ENCODE measurements around the gene KCNK16.

Gene KCNK16

DNA sequence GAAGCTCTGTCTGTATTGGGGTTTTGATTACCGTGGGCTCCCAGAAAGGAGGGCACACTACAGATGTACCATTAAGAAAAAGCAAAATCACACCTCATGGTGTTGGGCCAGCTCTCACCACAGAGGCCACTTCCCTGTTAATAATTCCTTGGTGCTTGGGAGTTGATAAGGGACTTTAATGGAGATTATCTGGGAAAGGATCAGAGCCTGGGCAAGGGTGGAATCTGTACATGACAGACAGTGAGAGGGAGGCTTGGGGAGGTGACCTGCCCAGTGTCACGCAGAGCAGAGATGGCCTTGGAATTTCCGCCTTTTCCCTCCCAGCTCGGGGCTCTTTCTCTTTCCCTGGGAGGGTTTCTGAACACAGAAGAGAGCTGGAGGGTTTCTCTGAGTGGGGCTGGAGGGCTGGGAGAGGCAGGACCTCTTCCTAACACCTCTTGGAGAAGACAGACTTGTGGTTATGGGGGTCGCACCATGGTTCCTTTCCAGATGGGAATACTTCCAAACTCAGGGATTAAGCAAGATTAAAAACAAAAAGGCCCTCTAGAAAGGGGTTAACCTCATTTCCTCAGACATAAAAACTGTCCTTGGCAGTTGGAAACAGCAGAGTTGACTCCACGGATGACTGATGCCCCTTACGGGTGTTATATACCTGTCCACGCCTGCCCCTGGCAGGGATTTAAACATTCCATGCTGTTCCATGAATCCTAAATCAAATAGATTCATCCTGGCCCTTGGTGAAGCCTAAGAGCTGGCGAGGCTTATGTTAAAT lies 16.8 kb upstream of the KCNK16 start:
- Histone ChIP-seq H3K4me1 (ENCODE audit: control insufficient read depth, insufficient read depth, low read length) (peaks cover 10% of the 10 kb centered on the region), H3K27me3 (ENCODE audit: control insufficient read depth, insufficient read depth, low read length) (no peaks in the 10 kb centered on the region), H3K36me3 (ENCODE audit: insufficient read depth, low read length) (no peaks in the 10 kb centered on the region), H3K9ac (ENCODE audit: low read depth, low read length) (no peak overlapping the region), H3K4me3 (ENCODE audit: low read length) (no peak overlapping the region), H3K4me2 (ENCODE audit: low read length) (no peak overlapping the region), H3K9me3 (replicated peaks; ENCODE audit: low read length) (no peaks in the 10 kb centered on the region)

DNA sequence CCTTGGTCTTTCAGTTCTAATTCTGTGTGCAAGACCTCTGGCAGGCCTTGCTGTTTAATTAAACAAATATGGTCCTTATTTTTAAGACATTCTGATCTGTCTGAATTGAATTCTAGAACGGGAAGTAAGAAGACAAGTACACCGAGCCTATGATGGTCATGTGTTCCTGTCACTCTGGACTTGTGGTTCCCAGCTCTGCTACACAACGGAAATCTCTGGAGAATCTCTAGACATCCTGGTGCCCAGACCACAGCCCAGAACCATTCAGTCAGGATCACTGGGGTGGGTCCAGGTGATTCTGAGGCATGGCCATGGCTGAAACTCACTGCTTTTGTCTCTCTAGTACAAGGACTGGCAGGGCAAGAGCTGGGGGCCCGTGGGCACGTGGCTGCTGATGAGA lies 15.9 kb upstream of the KCNK16 start:
- Histone ChIP-seq H3K27me3 (ENCODE audit: control insufficient read depth, insufficient read depth, low read length) (no peaks in the 10 kb centered on the region), H3K9me3 (replicated peaks; ENCODE audit: low read length) (no peaks in the 10 kb centered on the region), H3K4me2 (ENCODE audit: low read length) (no peak overlapping the region), H3K4me1 (ENCODE audit: control insufficient read depth, insufficient read depth, low read length) (peaks cover 10% of the 10 kb centered on the region), H3K36me3 (ENCODE audit: insufficient read depth, low read length) (no peaks in the 10 kb centered on the region), H3K9ac (ENCODE audit: low read depth, low read length) (no peak overlapping the region), H3K4me3 (ENCODE audit: low read length) (no peak overlapping the region)

DNA sequence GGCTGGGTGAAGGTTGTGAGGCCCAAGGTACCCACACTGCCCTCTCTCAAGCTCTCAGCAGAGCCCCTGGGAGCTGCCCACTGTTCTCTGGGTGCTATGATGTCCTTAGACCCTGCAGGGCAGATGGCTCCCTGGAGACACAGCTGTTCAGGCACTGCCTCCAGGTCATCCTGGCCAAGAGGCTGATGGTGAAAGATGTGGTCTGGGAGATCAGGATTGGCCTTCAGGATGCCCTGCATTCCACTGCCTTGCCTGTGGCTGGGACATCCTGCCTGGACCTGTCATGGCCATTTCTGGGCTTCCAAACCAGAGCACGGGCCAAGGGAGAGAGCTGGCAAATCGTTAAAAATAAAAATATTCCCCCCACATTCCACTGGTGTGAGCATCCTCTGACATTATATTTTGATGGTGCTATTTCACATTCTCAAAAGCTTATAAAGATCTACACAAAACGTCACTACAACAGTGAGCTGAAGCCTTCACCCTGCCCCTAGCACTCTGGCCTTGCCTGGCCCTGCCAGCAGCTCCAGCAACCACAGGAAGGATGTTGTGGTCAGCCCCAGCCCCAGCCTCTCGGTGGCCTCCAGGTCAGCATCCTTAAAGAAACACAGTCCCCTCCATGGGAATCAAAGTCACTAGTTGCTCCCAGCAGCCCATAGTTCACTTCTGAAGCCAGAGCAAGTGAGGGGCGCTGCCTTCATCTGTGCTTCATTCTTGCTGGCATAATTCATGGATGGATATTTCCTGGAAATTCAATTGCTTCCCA lies 13.5 kb upstream of the KCNK16 start:
- Histone ChIP-seq H3K36me3 (ENCODE audit: insufficient read depth, low read length) (no peaks in the 10 kb centered on the region), H3K4me1 (ENCODE audit: control insufficient read depth, insufficient read depth, low read length) (peaks cover 10% of the 10 kb centered on the region), H3K27me3 (ENCODE audit: control insufficient read depth, insufficient read depth, low read length) (no peaks in the 10 kb centered on the region), H3K9me3 (replicated peaks; ENCODE audit: low read length) (no peaks in the 10 kb centered on the region), H3K9ac (ENCODE audit: low read depth, low read length) (no peak overlapping the region), H3K4me2 (ENCODE audit: low read length) (no peak overlapping the region), H3K4me3 (ENCODE audit: low read length) (no peak overlapping the region)

DNA sequence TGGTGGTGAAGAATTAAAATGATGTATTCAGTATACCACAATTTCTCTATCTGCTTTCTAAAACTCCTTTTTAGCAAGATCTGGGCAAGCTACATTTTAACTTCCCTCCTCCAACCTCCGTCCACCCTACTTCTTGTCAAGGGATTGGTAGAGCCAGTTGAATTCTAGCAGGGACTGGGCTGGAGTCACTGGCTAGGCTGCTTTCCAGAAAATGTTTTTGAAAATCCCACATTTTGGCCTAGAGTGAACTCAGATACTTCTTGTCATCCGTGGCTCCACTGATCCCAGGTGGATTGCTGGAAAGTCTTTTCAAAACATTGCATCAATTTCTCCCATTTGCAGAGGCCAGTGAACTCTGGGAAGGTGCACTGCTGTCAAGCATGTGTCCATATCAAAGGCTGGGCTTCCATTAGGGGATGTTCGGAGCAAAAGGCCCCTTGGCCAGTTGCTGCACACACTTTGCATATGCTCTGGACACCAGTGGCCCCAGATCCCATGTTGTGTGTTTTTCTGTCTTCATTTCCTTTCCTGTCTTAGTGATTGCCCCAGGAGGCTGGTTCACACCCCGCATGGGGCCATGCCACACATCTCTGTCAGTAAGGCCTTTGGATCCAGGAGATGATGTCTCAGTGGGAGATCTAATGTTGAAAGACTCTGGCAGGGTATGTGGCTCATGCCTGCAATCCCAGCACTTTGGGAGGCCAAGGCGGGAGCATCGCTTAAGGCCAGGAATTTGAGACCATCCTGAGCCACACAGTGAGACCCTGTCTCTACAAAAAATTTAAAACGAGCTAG lies 11.3 kb upstream of the KCNK16 start:
- Histone ChIP-seq H3K9me3 (replicated peaks; ENCODE audit: low read length) (no peaks in the 10 kb centered on the region), H3K9ac (ENCODE audit: low read depth, low read length) (no peak overlapping the region), H3K4me3 (ENCODE audit: low read length) (no peak overlapping the region), H3K36me3 (ENCODE audit: insufficient read depth, low read length) (no peaks in the 10 kb centered on the region), H3K27me3 (ENCODE audit: control insufficient read depth, insufficient read depth, low read length) (no peaks in the 10 kb centered on the region), H3K4me1 (ENCODE audit: control insufficient read depth, insufficient read depth, low read length) (peaks cover 10% of the 10 kb centered on the region), H3K4me2 (ENCODE audit: low read length) (no peak overlapping the region)

DNA sequence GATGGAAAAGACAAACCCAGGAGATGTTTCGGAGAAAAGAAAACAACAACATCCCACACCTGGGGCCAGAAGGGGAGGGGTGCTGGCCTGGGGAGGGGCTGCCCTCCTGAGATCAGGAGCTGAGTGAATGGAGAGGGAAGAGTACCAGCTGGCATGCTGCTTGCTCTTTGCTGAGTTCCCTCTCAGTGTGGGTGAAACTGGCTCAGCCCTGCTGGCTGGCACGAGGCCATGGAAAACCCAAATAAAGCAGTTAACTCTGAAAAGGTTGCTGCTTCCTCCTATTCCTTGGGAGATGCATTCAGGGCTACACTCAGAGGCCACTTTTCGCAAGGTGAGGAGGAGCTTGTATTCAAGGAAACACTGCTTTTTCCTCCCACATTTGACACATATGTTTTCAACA lies 8.0 kb upstream of the KCNK16 start:
- H3K9me3 ChIP-seq (replicated peaks; ENCODE audit: low read length) = no peaks in the 10 kb centered on the region
- no peak overlapping the region for H3K9ac ChIP-seq (ENCODE audit: low read depth, low read length)

DNA sequence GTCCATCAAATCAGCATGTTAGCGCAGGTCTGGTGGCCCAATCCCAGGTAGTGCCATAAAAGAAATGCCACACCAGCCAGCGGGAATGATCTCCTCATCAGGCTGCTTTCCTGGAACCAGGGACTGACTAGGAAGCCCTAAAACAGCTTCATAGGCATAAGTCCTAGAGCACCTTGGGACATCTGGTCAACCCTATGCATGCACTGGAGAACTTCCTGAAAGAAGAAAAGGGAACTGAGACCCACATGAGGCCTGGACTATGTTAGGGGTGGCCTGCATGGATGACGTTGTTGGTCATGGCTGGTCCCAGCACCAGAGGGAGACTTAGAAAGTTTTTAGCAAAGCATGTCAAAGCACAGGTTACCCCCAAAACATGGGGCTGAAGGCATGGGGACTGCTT lies 7.6 kb upstream of the KCNK16 start:
- H3K27me3 ChIP-seq (ENCODE audit: control insufficient read depth, insufficient read depth, low read length) = no peaks in the 10 kb centered on the region
- H3K9ac ChIP-seq (ENCODE audit: low read depth, low read length) = no peak overlapping the region
- H3K4me1 ChIP-seq (ENCODE audit: control insufficient read depth, insufficient read depth, low read length) = no peaks in the 10 kb centered on the region
- H3K36me3 ChIP-seq (ENCODE audit: insufficient read depth, low read length) = no peaks in the 10 kb centered on the region
- no peaks in the 10 kb centered on the region for H3K9me3 ChIP-seq (replicated peaks; ENCODE audit: low read length)
- no peak overlapping the region for H3K4me2 ChIP-seq (ENCODE audit: low read length)
- H3K4me3 ChIP-seq (ENCODE audit: low read length) = no peak overlapping the region

More for the DNA sequence above, 8.0 kb upstream of the KCNK16 start:
- Histone ChIP-seq H3K4me1 (ENCODE audit: control insufficient read depth, insufficient read depth, low read length) (peaks cover under 1% of the 10 kb centered on the region), H3K36me3 (ENCODE audit: insufficient read depth, low read length) (no peaks in the 10 kb centered on the region), H3K4me2 (ENCODE audit: low read length) (no peak overlapping the region), H3K4me3 (ENCODE audit: low read length) (no peak overlapping the region), H3K27me3 (ENCODE audit: control insufficient read depth, insufficient read depth, low read length) (no peaks in the 10 kb centered on the region)

DNA sequence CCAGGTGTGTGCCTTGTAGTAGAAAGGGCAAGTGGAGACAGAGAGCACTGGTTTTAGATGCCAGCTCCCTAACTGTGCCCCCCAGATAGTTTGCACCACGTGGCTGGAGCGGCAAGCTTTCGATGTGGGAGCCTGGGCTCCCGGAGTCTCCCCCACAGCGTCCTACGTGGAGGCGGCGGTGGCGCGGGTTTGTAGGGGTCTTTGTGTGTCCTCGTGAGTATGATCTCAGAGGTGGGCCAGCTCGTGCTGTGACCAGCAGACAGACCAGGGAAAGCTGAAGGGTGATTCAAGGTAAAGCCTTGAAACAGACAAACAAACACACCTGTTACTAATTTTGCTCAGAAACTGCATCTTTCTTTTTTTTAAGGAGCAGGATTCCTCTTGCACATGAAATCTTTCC lies 5.6 kb upstream of the KCNK16 start:
- no peak overlapping the region for H3K4me2 ChIP-seq (ENCODE audit: low read length)
- no peaks in the 10 kb centered on the region for H3K27me3 ChIP-seq (ENCODE audit: control insufficient read depth, insufficient read depth, low read length)
- H3K36me3 ChIP-seq (ENCODE audit: insufficient read depth, low read length) = no peaks in the 10 kb centered on the region
- no peaks in the 10 kb centered on the region for H3K4me1 ChIP-seq (ENCODE audit: control insufficient read depth, insufficient read depth, low read length)
- H3K9ac ChIP-seq (ENCODE audit: low read depth, low read length) = no peak overlapping the region
- H3K4me3 ChIP-seq (ENCODE audit: low read length) = no peak overlapping the region
- no peaks in the 10 kb centered on the region for H3K9me3 ChIP-seq (replicated peaks; ENCODE audit: low read length)

DNA sequence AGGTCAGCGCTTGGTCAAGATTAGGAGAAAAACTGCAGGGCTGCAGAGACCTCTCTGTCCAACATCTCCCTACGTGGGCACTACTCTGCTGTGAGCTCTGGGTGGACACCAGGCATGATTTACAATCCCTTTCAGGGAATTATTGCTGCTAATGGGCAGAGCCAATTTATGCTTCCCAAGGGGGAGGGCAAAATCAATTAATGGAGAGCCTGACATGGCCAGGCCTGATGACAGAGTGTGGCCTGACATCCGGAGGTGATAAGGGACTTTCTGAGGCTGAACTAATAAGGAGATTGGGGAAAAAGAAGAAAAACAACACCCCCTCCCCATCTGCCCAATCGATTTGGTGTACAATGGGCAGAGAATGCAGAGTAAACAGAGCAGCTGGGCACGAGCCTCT lies 5.0 kb upstream of the KCNK16 start:
- Histone ChIP-seq H3K4me1 (ENCODE audit: control insufficient read depth, insufficient read depth, low read length) (no peaks in the 10 kb centered on the region), H3K4me3 (ENCODE audit: low read length) (no peak overlapping the region), H3K36me3 (ENCODE audit: insufficient read depth, low read length) (no peaks in the 10 kb centered on the region), H3K4me2 (ENCODE audit: low read length) (no peak overlapping the region), H3K27me3 (ENCODE audit: control insufficient read depth, insufficient read depth, low read length) (no peaks in the 10 kb centered on the region), H3K9ac (ENCODE audit: low read depth, low read length) (no peak overlapping the region), H3K9me3 (replicated peaks; ENCODE audit: low read length) (no peaks in the 10 kb centered on the region)

DNA sequence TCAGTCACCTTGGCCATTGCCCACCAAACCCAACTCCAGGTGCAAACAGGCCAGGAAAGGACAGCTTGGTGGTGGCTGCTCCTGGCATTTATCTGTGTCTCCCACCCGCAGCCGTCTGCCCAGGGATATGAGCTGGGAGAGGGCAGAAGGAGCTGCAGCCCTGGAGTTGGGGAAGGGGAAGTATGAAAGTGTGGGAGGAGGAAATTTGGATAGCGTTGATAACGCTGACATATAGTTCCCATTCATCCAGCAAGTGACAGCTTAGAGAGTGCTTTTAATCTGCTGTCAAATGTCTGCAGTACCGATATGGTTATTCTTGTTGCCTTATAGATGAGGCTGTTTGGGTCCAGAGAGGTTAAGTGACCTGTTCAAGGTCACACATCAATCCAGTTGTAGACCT lies 741 bp downstream of the KCNK16 start:
- H3K36me3 ChIP-seq (ENCODE audit: insufficient read depth, low read length) = no peaks in the 10 kb centered on the region
- no peaks in the 10 kb centered on the region for H3K9me3 ChIP-seq (replicated peaks; ENCODE audit: low read length)
- H3K9ac ChIP-seq (ENCODE audit: low read depth, low read length) = no peak overlapping the region
- H3K27me3 ChIP-seq (ENCODE audit: control insufficient read depth, insufficient read depth, low read length) = no peaks in the 10 kb centered on the region
- no peaks in the 10 kb centered on the region for H3K4me1 ChIP-seq (ENCODE audit: control insufficient read depth, insufficient read depth, low read length)
- no peak overlapping the region for H3K4me3 ChIP-seq (ENCODE audit: low read length)
- H3K4me2 ChIP-seq (ENCODE audit: low read length) = no peak overlapping the region

DNA sequence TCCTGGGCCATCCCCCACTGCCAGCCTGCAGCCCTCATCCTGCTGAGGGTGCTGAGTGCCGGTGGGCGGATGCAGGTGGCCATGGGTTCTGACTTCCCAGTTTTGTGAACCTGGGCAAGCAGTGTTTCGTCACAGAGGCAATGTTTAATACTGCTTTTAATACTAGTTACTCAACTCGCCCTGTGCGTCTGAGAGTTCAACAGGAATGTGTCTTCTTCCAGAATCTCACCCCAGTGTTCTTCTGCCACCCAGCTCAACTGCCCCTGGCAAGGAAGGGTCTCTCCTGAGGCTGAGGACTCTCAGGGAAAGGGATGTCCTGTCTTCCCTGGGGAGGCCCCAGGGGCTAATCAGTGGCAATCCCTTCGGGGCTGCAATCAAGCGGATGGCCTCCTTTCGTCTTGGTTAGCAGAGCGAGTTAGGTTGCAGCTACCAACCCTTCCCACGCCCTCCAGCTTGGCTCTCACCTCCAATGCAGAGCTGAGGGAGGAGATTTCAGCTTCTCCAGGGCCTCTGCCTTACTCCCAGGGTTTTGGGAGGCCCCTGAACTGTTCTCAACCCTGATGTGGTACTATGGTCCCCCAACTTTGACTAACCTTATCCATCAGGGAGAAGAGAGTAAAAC lies 2.0 kb downstream of the KCNK16 start:
- H3K4me2 ChIP-seq (ENCODE audit: low read length) = no peak overlapping the region
- H3K4me1 ChIP-seq (ENCODE audit: control insufficient read depth, insufficient read depth, low read length) = no peaks in the 10 kb centered on the region
- no peak overlapping the region for H3K9ac ChIP-seq (ENCODE audit: low read depth, low read length)
- H3K4me3 ChIP-seq (ENCODE audit: low read length) = no peak overlapping the region
- H3K9me3 ChIP-seq (replicated peaks; ENCODE audit: low read length) = no peaks in the 10 kb centered on the region
- H3K27me3 ChIP-seq (ENCODE audit: control insufficient read depth, insufficient read depth, low read length) = peaks cover under 1% of the 10 kb centered on the region
- H3K36me3 ChIP-seq (ENCODE audit: insufficient read depth, low read length) = no peaks in the 10 kb centered on the region
